Sigmoid colon (tissue), 3 donors: ENCODE data around the gene MYO5A.

Source experiments
- CTCF ChIP-seq, 4 experiments: fragments of 450-650 bp in 3 of 4; fragments of 200-600 bp in 1 of 4; IDR thresholded peaks; one replicate each; pipeline ENCODE4 v1.5.1; 2016 to 2019; ENCODE audit warnings: antibody characterized with exemption in 4 of 4, mild to moderate bottlenecking in 3 of 4, moderate library complexity in 2 of 4
- POLR2A ChIP-seq, 2 donors: fragments of 450-650 bp; IDR thresholded peaks; one replicate each; pipeline ENCODE4 v1.6.1; 2016; ENCODE audit warnings: antibody characterized with exemption in 2 of 2, mild to moderate bottlenecking in 2 of 2, moderate library complexity in 2 of 2

- no peak for TF ChIP-seq CTCF (IDR thresholded peaks at IDR 0.05)
- TF ChIP-seq POLR2A (IDR thresholded peaks at IDR 0.05) = no peak
Observed at GRCh38 chr15:52385670-52386069, 143.0 kb downstream of the MYO5A start.
